Measurements from ENCODE around the gene C7.
"Not testable (repeated sequence)": the region's sequence is repeated elsewhere in the genome, so short reads cannot be mapped to it uniquely, and the experiment has no call there.

The C7 gene
- 0 to 0.31 (median 0.05) reads per million in 18 experiments for total RNA-seq

GRCh38 chr5:40909264-40909663 is at the start of gene C7:
TSS of gene C7 (plus strand) at chr5:40909497. CDS start at chr5:40909611, 114 bp downstream.
- DNase-seq = no peak

- DNase-seq = no peak
Observed at GRCh38 chr5:40860711-40861110, 48.6 kb upstream of the C7 start.

- DNase-seq = not testable (repeated sequence)
Observed at GRCh38 chr5:40865004-40865403, 44.3 kb upstream of the C7 start.

GRCh38 chr5:40866844-40867243 is 42.5 kb upstream of the C7 start:
- no peak for DNase-seq

- DNase-seq = no peak
Observed at GRCh38 chr5:40869384-40869783, 39.9 kb upstream of the C7 start.

GRCh38 chr5:40871177-40871576 is 38.1 kb upstream of the C7 start:
- no peak for DNase-seq

GRCh38 chr5:40872253-40872652 is 37.0 kb upstream of the C7 start:
- not testable (repeated sequence) for DNase-seq

GRCh38 chr5:40873286-40873880 is 35.9 kb upstream of the C7 start:
- DNase-seq = peak; percentile 18 to 31

- no peak for DNase-seq
Observed at GRCh38 chr5:40875958-40876357, 33.3 kb upstream of the C7 start.

GRCh38 chr5:40877371-40877988 is 31.8 kb upstream of the C7 start:
- no peak for DNase-seq

- peak in 1 of 2 donors; percentile 46 for DNase-seq
Observed at GRCh38 chr5:40879163-40879942, 29.9 kb upstream of the C7 start.

GRCh38 chr5:40882291-40882690 is 27.0 kb upstream of the C7 start:
- DNase-seq = no peak

GRCh38 chr5:40883051-40883450 is 26.2 kb upstream of the C7 start:
- DNase-seq = not testable (repeated sequence)

- not testable (repeated sequence) for DNase-seq
Observed at GRCh38 chr5:40895440-40896425, 13.6 kb upstream of the C7 start.

- peak; percentile 23 to 36 for DNase-seq
Observed at GRCh38 chr5:40904205-40904993, 4.9 kb upstream of the C7 start.

GRCh38 chr5:40904994-40905306 is 4.3 kb upstream of the C7 start:
- no peak for DNase-seq

- no peak for DNase-seq
Observed at GRCh38 chr5:40906351-40906751, 2.9 kb upstream of the C7 start.

GRCh38 chr5:40909723-40910122 is 426 bp downstream of the C7 start:
- DNase-seq = no peak

- no peak for DNase-seq
Observed at GRCh38 chr5:40911266-40911665, 2.0 kb downstream of the C7 start.

- DNase-seq = no peak
Observed at GRCh38 chr5:40914835-40915234, 5.5 kb downstream of the C7 start.

- DNase-seq = no peak
Observed at GRCh38 chr5:40915341-40915926, 6.1 kb downstream of the C7 start.
